Activated CD4-positive, alpha-beta T cell treated with anti-CD3 and anti-CD28 coated beads, Interleukin-2, amount 50 U/mL, for 48 hours (primary cell): ENCODE measurements around the gene BCL2L13.

Source experiments
- DNase-seq, 2 experiments: peaks; one replicate each; pipeline ENCODE4 v3.0.0-alpha.2; 2020

BCL2L13 gene, protein sequence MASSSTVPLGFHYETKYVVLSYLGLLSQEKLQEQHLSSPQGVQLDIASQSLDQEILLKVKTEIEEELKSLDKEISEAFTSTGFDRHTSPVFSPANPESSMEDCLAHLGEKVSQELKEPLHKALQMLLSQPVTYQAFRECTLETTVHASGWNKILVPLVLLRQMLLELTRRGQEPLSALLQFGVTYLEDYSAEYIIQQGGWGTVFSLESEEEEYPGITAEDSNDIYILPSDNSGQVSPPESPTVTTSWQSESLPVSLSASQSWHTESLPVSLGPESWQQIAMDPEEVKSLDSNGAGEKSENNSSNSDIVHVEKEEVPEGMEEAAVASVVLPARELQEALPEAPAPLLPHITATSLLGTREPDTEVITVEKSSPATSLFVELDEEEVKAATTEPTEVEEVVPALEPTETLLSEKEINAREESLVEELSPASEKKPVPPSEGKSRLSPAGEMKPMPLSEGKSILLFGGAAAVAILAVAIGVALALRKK

GRCh38 chr22:17638432-17639246, at the start of gene BCL2L13:
BCL2L13 (plus strand) TSS chr22:17638757; CDS start chr22:17655712, 16,955 bp downstream.
- peak; percentile 88 to 92 for DNase-seq

DNA sequence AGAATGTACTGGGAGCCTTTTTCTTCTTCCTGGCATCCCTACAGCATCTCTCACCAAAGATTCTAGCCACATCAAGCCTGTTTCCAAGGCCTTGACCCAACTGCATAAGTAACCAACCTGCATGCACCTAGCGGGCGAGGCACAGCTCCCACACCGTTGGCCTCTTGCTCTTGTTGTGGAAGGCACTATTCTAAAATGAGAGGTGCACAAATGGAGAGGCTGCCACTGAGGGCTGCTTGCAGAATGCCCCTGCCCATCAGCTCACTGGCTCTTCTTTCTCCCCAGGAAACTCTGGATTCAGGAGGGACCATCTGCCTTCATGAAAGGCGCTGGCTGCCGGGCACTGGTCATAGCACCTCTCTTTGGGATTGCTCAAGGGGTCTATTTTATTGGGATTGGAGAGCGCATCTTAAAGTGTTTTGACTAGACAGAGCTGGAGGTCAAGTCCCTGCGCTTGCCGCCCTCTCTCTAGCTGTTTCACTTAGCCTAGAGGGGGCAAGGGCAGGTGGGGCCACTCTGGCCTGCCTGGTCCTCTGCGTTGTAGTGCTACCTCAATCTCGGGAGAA, 48.7 kb upstream of the BCL2L13 start:
- no peak for DNase-seq

DNA sequence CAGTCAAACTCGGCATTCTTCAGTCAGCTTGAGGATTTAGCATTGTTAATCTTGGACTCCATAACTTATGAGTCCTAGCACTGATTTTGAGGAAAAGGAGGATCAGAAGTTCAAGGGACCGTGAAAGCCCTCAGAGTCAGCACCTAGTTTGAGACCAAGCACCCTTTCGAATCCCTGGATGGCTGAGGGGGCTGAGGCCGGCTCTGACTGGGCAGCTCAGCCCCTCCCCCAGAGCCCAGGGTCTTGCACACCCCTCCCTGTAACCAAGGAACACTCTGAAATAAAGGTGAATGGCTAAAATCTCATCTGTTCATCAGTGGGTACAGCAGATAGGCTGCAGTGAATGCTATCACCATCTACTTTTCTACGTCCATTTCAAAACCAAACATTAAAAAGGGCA, 48.0 kb upstream of the BCL2L13 start:
- no peak for DNase-seq

- no peak for DNase-seq
These were observed 46.4 kb upstream of the BCL2L13 start for GRCh38 chr22:17592201-17592600.

DNA sequence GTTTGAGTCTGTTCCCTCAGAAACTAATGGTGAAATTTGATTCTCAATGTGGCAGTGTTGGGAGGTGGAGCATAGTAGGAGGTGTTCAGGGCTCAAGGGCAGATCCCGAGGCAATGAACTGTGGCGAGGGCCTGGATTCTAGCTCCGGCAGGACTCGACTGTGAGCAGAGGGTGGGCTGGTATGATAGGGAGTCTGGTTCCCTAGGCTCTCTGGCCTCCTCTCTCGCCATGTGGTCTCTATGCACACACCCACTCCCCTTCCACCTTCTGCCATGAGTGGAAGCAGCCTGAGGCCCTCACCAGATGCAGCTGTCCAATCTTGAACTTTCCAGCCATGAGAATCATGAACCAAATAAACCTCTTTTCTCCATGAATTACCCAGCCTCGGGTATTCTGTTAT, 42.3 kb upstream of the BCL2L13 start:
- DNase-seq, result no peak

DNA sequence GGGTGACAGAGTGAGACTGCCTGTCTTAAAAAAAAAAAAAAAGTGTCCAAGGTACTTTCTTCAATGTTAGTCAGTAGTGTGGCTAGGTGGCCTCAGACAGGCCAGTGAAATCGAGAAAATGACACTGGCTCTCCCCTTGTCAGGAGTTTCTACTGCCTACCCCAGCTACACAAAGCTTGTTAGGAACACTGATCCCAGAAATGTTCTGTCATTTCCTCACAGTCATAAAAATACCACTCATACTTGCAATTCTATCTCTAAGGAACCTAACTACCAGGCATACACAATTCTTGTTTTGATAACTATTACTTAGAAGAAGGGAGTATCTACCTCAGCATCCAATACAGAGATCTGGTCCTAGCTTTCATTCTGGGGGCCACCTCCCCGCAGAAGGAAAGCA, 41.3 kb upstream of the BCL2L13 start:
- no peak for DNase-seq

GRCh38 chr22:17598318-17598717, 40.2 kb upstream of the BCL2L13 start:
- DNase-seq, result no peak

DNA sequence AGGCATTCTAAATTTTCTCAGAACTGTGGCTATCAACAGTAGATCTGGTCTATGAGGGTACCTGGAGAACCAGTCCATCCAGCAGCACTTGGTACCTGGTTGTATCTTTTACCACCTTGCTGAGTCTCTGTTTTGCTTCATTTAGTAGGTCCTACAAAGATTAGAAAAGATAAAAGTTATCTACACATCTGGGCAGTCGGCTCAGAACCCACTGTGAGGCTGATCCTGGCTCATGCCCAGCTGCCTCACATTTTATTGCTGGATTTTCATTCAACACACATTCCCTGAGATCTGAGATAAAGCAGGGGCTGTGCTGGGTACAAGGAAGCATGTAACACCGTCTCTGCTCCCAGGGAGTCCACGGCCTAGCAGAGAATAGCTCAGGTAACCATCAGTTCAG, 37.5 kb upstream of the BCL2L13 start:
- DNase-seq, result no peak

GRCh38 chr22:17603668-17604067, 34.9 kb upstream of the BCL2L13 start:
- DNase-seq, result no peak

DNA sequence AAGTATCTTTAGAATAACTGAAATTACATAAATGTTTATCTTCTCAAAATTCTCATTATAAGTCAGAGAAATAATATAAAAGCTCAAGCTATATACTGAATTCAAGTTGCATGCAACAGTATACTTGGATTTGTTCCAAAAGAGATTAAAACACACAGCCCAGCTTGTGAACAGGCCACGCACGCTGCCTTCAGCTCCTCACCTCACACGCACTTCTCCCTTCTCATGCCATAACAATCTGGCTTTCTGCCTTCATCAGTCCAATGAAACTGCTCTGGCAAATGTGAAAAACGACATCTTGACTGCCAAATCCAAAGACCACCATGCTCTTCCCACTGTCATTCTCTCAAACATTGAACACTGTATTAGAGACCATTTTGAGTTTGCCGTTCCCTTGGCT, 32.1 kb upstream of the BCL2L13 start:
- no peak for DNase-seq

- no peak for DNase-seq
These were observed 30.6 kb upstream of the BCL2L13 start for GRCh38 chr22:17607891-17608521.

- DNase-seq, result no peak
These were observed 26.5 kb upstream of the BCL2L13 start for GRCh38 chr22:17612057-17612456.

GRCh38 chr22:17613280-17613679, 25.3 kb upstream of the BCL2L13 start:
- no peak for DNase-seq

DNA sequence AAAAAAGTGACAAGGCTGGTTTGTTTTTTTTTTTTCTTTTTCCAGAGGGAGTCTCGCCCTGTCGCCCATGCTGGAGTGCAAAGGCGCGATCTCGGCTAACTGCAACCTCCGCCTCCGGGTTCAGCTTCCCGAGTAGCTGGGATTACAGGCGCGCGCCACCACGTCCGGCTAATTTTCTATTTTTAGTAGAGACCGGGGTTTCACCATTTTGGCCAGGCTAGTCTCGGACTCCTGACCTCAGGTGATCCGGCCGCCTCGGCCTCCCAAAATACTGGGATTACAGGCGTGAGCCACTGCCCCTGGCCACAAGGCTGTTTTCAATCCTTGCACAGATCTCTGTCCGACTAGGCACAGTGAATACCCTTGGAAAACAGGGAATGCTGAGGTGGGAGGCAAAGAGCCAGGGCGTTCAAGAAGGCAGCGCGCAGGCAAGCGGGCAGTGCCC, 10.6 kb upstream of the BCL2L13 start:
- no peak for DNase-seq

DNA sequence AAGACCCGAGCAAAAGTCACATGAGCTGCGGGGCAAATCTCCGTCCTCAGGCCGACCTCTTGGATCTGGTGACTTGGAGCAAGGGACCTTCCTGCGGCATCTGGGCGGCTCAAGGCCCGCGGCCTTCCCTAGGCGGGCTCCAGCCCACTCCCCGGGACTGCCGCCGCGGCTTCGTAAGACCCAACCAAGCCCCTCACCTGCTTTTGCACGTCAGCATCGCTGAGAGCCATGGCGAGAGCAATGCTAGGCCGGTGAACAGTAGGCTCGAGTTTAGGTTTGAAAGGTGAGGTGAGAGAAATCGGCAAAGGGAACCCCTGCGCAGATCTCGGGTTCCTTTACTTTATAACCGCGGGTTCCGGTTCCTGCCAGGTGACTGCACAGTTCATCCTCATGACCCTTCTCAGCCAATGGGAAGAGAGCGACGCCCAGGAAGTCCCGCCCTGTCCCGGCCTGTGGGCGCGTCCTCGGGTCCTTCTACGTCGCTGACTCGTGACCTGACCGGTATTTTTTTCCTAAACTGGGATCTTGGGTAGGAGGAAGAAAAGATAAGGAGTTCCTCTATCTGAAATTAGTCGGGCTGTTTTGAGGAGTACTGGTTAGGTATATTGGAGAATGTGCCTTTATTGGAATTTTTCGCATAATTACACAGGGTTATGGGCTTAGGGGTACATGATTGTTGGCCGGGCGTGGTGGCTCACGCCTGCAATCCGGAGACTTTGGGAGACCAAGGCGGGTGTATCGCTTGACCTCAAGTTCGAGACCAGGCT, 10.0 kb upstream of the BCL2L13 start, which contains the start of gene ATP6V1E1:
ATP6V1E1 (minus strand) TSS at position 344 of the 767 bp plus-strand sequence; CDS start at position 230, 114 bp downstream.
- DNase-seq, result peak; percentile 95 to 97

- no peak for DNase-seq
These were observed 9.4 kb upstream of the BCL2L13 start for GRCh38 chr22:17629173-17629489.

DNA sequence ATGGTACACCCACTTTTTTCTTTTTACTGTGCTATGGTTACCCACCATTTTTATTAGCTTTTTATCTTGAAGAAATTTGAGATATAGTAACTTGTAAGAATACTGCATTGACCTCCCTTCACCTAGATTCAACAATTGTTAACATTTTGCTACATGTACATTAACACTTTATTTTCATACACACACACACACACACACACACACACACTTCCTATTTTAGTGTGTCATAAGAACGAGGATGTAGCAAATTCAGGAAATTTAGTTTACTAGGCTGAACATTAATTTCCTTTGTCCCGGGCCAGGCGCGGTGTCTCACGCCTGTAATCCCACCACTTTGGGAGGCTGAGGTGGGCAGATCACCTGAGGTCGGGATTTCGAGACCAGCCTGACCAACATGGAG, 8.9 kb upstream of the BCL2L13 start:
- no peak for DNase-seq

GRCh38 chr22:17631076-17631565, 7.4 kb upstream of the BCL2L13 start:
- DNase-seq, result no peak

DNA sequence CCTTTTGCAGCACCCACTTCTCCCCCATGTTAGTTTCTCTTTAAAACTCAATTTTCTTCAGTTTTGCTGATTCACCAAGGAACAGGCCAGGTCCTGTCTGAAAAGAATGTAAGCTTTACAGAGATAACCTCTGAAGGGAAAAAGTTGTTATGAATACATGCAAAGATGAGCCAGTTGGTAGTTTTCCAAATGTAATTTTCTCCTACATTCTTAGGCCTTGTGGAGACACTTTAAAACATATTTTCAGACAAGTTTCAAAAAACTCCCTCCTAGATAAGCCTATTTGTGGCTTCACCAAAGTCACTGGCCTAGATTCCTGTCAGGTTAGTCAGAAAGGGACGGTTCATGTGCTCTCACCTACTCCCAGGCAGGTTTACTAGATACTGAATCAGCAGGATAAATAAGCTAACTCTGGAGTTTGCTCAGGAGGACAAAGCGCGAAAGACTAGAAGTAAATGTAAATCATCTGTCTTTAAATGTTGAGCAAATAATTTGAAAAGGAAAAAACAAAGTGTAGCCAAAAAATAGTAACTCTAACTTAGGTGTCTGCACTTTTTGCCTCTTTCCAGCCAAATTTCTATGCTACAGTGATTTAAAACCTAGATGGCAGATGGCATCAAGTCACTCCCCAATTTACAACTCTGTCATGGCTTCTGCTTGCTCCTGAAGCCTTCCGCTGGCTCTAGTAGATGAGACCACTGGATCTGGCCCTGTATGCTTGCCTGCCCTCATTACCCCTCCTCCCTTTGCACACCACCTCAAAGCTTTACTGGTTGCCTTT, 5.2 kb upstream of the BCL2L13 start:
- DNase-seq, result no peak

GRCh38 chr22:17633998-17634323, 4.6 kb upstream of the BCL2L13 start:
- DNase-seq, result no peak

GRCh38 chr22:17634696-17635095, 3.9 kb upstream of the BCL2L13 start:
- DNase-seq, result no peak
